HG03439 (cell line): ENCODE measurements around the gene CLPTM1.
"Not testable (repeated sequence)": the region's sequence is repeated elsewhere in the genome, so short reads cannot be mapped to it uniquely, and the experiment has no call there.

ENCODE experiments used
- ATAC-seq: cut with Tn5 transposase; IDR thresholded peaks from one replicate; pipeline ENCODE4 v1.9.1; 2021; ENCODE audit warnings: mild to moderate bottlenecking, moderate library complexity; ENCODE audit not compliant: unreplicated experiment

CLPTM1 gene

GRCh38 chr19:44942067-44942571 is 13.1 kb upstream of the CLPTM1 start, which contains the start of gene APOC4:
Gene APOC4 (plus strand): TSS chr19:44942237. CDS start chr19:44942278, 41 bp downstream.
- no peak for ATAC-seq

- ATAC-seq: no peak
These were observed 11.4 kb upstream of the CLPTM1 start for GRCh38 chr19:44943801-44944249.

- ATAC-seq: no peak
These were observed 8.1 kb upstream of the CLPTM1 start for GRCh38 chr19:44947041-44947581.

- no peak for ATAC-seq
These were observed 6.9 kb upstream of the CLPTM1 start for GRCh38 chr19:44948237-44948636.

GRCh38 chr19:44948763-44949374 is 6.3 kb upstream of the CLPTM1 start:
- no peak for ATAC-seq

GRCh38 chr19:44949550-44949949 is 5.6 kb upstream of the CLPTM1 start:
- no peak for ATAC-seq

GRCh38 chr19:44951179-44952159 is 3.7 kb upstream of the CLPTM1 start:
- no peak for ATAC-seq

- ATAC-seq: no peak
These were observed 917 bp upstream of the CLPTM1 start for GRCh38 chr19:44954278-44954648.

- ATAC-seq: peak; percentile 21
These were observed 592 bp downstream of the CLPTM1 start for GRCh38 chr19:44955505-44956439.

GRCh38 chr19:44957526-44957925 is 2.3 kb downstream of the CLPTM1 start:
- no peak for ATAC-seq

- no peak for ATAC-seq
These were observed 2.9 kb downstream of the CLPTM1 start for GRCh38 chr19:44958090-44958489.

- ATAC-seq: no peak
These were observed 4.5 kb downstream of the CLPTM1 start for GRCh38 chr19:44959691-44960090.

- no peak for ATAC-seq
These were observed 5.9 kb downstream of the CLPTM1 start for GRCh38 chr19:44960906-44961728.

- ATAC-seq: no peak
These were observed 6.6 kb downstream of the CLPTM1 start for GRCh38 chr19:44961821-44962220.

GRCh38 chr19:44968118-44968517 is 12.9 kb downstream of the CLPTM1 start:
- ATAC-seq: no peak

- ATAC-seq: no peak
These were observed 13.5 kb downstream of the CLPTM1 start for GRCh38 chr19:44968670-44969069.

GRCh38 chr19:44969437-44969836 is 14.3 kb downstream of the CLPTM1 start:
- no peak for ATAC-seq

- ATAC-seq: not testable (repeated sequence)
These were observed 16.3 kb downstream of the CLPTM1 start for GRCh38 chr19:44971451-44971850.

- ATAC-seq: no peak
These were observed 17.6 kb downstream of the CLPTM1 start for GRCh38 chr19:44972802-44973201.
